Gastrocnemius medialis (tissue), 4 donors: ENCODE measurements around the gene TPCN1.

Experiments
- POLR2A ChIP-seq, 2 donors: fragments of 450-650 bp; IDR thresholded peaks; one replicate each; pipeline ENCODE4 v1.6.1; 2017; ENCODE audit warnings: antibody characterized with exemption in 2 of 2, mild to moderate bottlenecking in 2 of 2, moderate library complexity in 2 of 2
- TF ChIP-seq, protein P1 (sequence below), 5 experiments: fragments of 450-650 bp in 3 of 5; fragments of 200-600 bp in 2 of 5; sonication (generic) in 2 of 5; IDR thresholded peaks in 4 of 5; conservative IDR thresholded peaks in 1 of 5; 1 replicate in 4 of 5; 2 replicates in 1 of 5; pipeline ENCODE4 v1.5.1; 2016 to 2019; ENCODE audit warnings: antibody characterized with exemption in 5 of 5, mild to moderate bottlenecking in 3 of 5, moderate library complexity in 3 of 5

DNA sequence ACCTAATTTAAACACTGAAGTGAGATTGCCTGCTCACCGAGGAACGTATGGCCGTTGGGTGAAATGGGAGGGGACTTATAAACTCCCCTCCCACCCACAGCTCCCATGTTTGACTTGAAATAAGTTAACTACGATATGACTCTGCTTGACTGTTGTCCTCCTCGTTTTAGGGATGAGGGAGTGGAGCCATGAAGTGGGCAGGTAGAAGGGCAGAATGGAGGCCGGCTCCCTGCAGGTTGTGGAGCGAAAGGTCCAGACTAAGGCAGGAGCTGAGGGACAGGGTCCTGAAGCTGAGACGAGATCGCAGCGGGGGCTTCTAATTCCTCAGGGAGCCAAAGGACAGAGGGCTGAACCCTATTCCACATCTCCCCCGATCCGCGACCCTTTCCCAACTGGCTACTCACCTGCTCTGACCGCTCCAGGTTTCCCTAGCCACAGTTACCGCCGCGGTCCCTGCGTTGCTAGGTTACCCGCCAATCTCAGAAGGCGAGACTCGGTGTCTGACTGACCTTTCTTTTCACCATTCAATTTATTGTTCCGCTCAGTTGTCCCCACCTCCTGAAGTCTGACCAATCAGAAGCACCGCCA lies 577 bp upstream of the TPCN1 start:
- TF ChIP-seq POLR2A (IDR thresholded peaks at IDR 0.05): no peak
- TF ChIP-seq, protein P1, sequence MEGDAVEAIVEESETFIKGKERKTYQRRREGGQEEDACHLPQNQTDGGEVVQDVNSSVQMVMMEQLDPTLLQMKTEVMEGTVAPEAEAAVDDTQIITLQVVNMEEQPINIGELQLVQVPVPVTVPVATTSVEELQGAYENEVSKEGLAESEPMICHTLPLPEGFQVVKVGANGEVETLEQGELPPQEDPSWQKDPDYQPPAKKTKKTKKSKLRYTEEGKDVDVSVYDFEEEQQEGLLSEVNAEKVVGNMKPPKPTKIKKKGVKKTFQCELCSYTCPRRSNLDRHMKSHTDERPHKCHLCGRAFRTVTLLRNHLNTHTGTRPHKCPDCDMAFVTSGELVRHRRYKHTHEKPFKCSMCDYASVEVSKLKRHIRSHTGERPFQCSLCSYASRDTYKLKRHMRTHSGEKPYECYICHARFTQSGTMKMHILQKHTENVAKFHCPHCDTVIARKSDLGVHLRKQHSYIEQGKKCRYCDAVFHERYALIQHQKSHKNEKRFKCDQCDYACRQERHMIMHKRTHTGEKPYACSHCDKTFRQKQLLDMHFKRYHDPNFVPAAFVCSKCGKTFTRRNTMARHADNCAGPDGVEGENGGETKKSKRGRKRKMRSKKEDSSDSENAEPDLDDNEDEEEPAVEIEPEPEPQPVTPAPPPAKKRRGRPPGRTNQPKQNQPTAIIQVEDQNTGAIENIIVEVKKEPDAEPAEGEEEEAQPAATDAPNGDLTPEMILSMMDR (IDR thresholded peaks at IDR 0.05 in 4 of 5, conservative IDR thresholded peaks at IDR 0.05 in 1 of 5): no peak
